ENCODE data around the gene IL1RAPL2.

IL1RAPL2 gene

DNA sequence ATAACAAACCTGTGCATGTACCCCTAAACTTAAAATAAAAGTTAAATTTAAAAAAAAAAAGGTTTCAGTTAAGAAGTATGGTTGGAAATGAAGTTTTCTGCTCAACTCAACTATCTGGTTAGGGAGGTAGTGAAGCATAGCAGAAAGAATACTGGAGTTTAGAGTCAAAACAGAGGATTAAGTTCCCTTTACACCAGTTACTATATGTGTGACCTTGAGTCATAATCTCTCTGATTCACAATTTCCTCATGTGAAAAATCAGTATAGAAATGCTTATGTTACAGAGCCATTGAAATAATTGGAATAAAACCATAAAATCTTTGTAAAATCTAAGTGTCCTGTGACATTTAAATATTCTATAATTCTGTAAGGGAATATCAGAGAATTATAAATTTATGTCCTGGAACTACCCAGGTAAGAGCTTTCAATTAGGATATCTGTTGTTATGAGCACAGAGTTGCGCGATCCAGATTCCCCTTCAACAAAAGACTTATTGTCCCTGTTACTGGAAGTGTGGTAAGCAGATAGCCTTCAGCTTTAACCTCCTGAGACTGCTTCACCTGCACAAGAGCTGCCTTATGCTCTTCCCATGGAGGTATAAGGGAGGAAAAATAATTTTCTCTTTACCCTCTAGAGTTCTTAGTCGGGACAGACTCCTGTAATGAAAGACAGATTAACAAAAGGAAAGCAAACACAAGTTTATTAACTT lies 1052.5 kb downstream of the IL1RAPL2 start:
- H3K9ac ChIP-seq (ENCODE audit: low read length) = no peak overlapping the region
- no peaks in the 10 kb centered on the region for H3K4me1 ChIP-seq (ENCODE audit: control insufficient read depth, insufficient read depth, low read length)
- H3K36me3 ChIP-seq (ENCODE audit: control insufficient read depth, insufficient read depth, low read length) = no peaks in the 10 kb centered on the region
- no peak overlapping the region for H3K4me3 ChIP-seq (ENCODE audit: low read length)
- no peaks in the 10 kb centered on the region for H3K27me3 ChIP-seq (ENCODE audit: control insufficient read depth, insufficient read depth, low read length)
- no peaks in the 10 kb centered on the region for H3K9me3 ChIP-seq (ENCODE audit: control insufficient read depth, low read length)

DNA sequence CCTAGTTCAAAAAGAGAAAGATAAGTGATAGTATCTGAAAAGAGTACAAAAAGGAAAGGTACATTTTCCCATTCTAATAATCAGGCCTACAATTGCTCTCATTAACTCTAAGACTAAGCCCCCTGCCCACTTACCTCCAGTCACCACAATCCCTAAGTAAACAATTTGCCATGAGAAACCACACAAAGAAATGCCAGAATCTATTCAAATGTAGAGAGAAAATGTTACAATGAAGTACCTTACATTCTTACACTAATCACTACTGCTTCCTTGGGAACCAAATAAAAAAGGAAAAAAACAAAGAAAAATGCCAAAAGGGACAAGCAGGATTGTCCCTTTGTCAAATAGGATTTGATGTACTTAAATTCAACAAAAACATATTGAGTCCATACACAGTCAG lies 1068.2 kb downstream of the IL1RAPL2 start:
- H3K9me3 ChIP-seq (ENCODE audit: control insufficient read depth, low read length) = no peaks in the 10 kb centered on the region
- H3K4me1 ChIP-seq (ENCODE audit: control insufficient read depth, insufficient read depth, low read length) = no peaks in the 10 kb centered on the region
- H3K9ac ChIP-seq (ENCODE audit: low read length) = no peak overlapping the region
- H3K4me3 ChIP-seq (ENCODE audit: low read length) = no peak overlapping the region
- no peaks in the 10 kb centered on the region for H3K27me3 ChIP-seq (ENCODE audit: control insufficient read depth, insufficient read depth, low read length)
- no peaks in the 10 kb centered on the region for H3K36me3 ChIP-seq (ENCODE audit: control insufficient read depth, insufficient read depth, low read length)

DNA sequence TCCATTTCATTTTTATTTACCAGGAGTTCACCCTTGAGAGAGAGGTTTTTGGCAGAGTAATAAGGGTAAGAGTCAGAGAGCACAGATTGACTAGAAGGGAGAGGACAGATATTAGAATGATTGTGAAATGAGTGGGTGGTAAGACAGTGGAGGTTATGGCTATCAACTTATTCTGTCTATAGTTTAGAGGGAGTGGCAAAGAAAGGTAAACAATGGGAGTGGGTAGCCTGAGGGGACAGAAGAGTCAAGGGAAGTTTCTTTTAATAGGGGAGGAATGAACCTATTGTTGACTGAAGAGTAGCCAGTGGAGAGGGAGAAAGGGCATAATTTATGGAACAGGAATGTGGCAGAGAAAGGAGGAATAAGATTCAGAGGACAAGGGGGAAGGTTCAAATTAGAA lies 1069.8 kb downstream of the IL1RAPL2 start:
- no peaks in the 10 kb centered on the region for H3K4me1 ChIP-seq (ENCODE audit: control insufficient read depth, insufficient read depth, low read length)
- H3K36me3 ChIP-seq (ENCODE audit: control insufficient read depth, insufficient read depth, low read length) = no peaks in the 10 kb centered on the region

DNA sequence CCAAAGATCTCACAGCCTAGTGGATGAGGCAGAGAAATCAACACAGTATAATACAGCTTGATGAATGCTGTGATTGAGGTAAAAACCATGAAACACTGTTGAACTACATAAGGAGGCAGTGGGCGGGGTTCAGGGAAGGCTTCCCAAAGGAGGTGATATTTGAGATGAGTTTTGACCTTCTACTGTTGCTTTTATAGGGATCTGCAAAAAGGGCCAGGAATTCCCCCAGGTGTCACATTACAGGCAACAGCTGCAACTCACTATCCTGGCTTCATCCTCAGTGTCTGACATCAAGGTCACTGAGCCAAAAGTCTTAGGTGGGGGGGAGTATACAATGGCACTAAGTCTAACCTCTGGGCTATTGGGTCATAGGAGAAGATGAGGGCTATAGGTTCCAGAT lies 1070.7 kb downstream of the IL1RAPL2 start:
- H3K9me3 ChIP-seq (ENCODE audit: control insufficient read depth, low read length) = no peaks in the 10 kb centered on the region
- no peak overlapping the region for H3K4me3 ChIP-seq (ENCODE audit: low read length)
- no peak overlapping the region for H3K9ac ChIP-seq (ENCODE audit: low read length)
- no peaks in the 10 kb centered on the region for H3K4me1 ChIP-seq (ENCODE audit: control insufficient read depth, insufficient read depth, low read length)
- no peaks in the 10 kb centered on the region for H3K27me3 ChIP-seq (ENCODE audit: control insufficient read depth, insufficient read depth, low read length)
- H3K36me3 ChIP-seq (ENCODE audit: control insufficient read depth, insufficient read depth, low read length) = no peaks in the 10 kb centered on the region

More for the DNA sequence above, 1069.8 kb downstream of the IL1RAPL2 start:
- no peak overlapping the region for H3K9ac ChIP-seq (ENCODE audit: low read length)
- no peaks in the 10 kb centered on the region for H3K27me3 ChIP-seq (ENCODE audit: control insufficient read depth, insufficient read depth, low read length)
- H3K9me3 ChIP-seq (ENCODE audit: control insufficient read depth, low read length) = no peaks in the 10 kb centered on the region
- H3K4me3 ChIP-seq (ENCODE audit: low read length) = no peak overlapping the region

DNA sequence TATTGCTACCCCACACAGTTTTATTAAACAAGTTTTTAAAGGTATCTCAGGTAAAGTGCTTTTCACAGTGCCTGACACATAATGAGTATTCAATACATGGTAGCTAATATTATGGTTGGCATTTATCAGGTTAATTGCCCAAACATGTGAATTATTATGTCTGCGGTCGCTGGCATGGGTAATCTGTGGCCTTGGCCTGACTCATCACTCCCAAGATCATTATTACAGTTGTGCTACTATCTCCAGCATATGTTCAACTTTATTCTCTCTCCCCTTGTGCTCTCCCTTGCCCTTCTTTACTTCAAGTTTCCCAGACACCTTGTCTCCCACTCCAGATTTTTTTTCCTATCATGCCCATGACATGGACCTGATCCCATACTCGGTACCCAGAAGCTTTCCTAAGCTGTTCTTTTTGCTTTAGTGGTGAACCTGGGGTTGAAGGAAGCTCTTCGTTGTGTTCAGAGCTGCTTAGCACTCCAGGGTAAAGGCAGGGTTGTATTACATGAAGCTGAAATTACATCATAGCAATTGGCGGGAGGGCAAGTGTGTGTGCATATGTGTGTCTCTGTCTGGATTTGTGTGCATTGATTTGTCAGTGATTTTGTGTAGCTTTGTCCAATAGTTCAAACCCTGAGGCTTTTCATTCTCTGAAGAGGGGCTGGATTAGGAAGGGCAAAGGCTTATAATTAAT lies 1079.8 kb downstream of the IL1RAPL2 start:
- no peaks in the 10 kb centered on the region for H3K9me3 ChIP-seq (ENCODE audit: control insufficient read depth, low read length)
- H3K36me3 ChIP-seq (ENCODE audit: control insufficient read depth, insufficient read depth, low read length) = no peaks in the 10 kb centered on the region
- H3K9ac ChIP-seq (ENCODE audit: low read length) = no peak overlapping the region
- H3K4me3 ChIP-seq (ENCODE audit: low read length) = no peak overlapping the region
- H3K27me3 ChIP-seq (ENCODE audit: control insufficient read depth, insufficient read depth, low read length) = no peaks in the 10 kb centered on the region
- no peaks in the 10 kb centered on the region for H3K4me1 ChIP-seq (ENCODE audit: control insufficient read depth, insufficient read depth, low read length)

DNA sequence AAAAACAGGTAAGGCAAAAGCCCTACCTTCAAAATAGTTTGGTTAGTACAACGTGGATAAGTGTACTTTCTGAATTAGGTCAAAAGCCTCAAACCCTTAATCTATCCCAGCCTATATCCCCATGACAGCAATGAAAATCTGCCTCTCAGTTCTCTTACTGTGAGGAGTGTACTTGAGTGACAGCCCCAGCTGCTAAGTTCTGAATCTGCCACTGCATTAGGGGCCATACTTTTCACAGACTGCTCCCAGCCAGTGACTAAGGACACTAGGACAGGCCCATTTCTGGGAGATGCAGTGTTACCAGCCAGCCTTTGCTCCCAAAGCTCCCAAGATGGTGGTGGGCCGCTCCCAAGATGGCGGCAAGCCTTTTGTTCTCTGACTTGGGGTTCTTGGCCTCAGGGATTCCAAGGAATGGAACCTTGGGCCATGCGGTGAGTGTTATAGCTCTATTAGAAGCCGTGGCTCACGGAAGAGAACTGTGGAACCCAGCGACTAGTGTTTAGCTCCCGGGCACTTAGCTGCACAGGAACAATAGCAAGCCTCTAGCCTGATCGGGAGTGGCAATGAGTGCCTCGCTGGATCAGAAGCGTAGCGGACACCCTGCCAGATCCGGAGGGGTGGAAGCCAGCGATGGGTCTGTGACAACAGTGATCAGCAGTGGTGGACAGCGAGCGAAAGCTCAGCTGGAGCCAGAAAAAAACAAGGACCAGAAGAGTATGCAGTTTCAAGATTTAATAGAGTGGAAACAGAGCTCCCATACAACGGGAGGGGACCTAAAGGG lies 1080.8 kb downstream of the IL1RAPL2 start:
- Histone ChIP-seq H3K27me3 (ENCODE audit: control insufficient read depth, insufficient read depth, low read length) (no peaks in the 10 kb centered on the region), H3K9me3 (ENCODE audit: control insufficient read depth, low read length) (no peaks in the 10 kb centered on the region), H3K4me3 (ENCODE audit: low read length) (no peak overlapping the region), H3K9ac (ENCODE audit: low read length) (no peak overlapping the region), H3K4me1 (ENCODE audit: control insufficient read depth, insufficient read depth, low read length) (no peaks in the 10 kb centered on the region), H3K36me3 (ENCODE audit: control insufficient read depth, insufficient read depth, low read length) (no peaks in the 10 kb centered on the region)

DNA sequence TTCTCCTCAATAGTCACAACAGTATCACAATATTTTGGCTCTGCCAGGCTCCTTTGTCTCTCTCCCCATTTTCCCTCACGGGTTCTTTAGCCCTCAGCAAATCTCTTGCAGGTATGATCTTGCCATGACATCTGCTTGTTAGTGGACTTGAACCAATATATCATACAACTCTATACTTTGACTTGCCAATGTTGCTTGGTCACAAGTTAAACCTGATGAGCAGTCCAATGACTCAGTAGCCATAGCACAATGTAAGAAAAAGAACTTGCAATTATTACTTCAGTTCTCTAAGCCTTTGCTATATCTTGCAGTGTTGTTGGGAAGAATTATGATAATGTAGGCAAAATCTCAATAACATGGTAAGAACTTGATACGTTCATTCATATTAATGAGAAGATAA lies 1081.8 kb downstream of the IL1RAPL2 start:
- Histone ChIP-seq H3K27me3 (ENCODE audit: control insufficient read depth, insufficient read depth, low read length) (no peaks in the 10 kb centered on the region), H3K9me3 (ENCODE audit: control insufficient read depth, low read length) (no peaks in the 10 kb centered on the region), H3K4me3 (ENCODE audit: low read length) (no peak overlapping the region), H3K9ac (ENCODE audit: low read length) (no peak overlapping the region), H3K36me3 (ENCODE audit: control insufficient read depth, insufficient read depth, low read length) (no peaks in the 10 kb centered on the region), H3K4me1 (ENCODE audit: control insufficient read depth, insufficient read depth, low read length) (no peaks in the 10 kb centered on the region)

DNA sequence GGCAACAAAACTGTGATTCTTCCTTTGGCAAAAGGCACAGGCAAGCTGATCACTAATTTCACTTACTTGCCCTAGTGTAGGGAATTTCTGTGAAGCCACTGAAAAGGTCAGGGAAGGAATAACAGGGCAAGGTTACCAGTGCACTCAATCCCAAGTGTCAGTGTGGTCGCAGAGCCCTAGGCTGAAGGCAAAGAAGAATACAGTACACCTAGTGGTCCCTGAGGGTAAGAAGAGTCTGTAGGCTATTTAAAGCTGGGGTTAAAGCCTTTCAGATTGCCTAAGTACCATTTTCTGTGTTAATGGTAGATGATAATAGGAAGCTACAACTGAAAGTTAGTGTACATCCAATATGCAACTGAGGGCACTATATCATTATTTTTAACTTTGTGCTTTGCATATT lies 1082.7 kb downstream of the IL1RAPL2 start:
- Histone ChIP-seq H3K9me3 (ENCODE audit: control insufficient read depth, low read length) (no peaks in the 10 kb centered on the region), H3K9ac (ENCODE audit: low read length) (no peak overlapping the region), H3K4me1 (ENCODE audit: control insufficient read depth, insufficient read depth, low read length) (no peaks in the 10 kb centered on the region), H3K36me3 (ENCODE audit: control insufficient read depth, insufficient read depth, low read length) (no peaks in the 10 kb centered on the region), H3K4me3 (ENCODE audit: low read length) (no peak overlapping the region), H3K27me3 (ENCODE audit: control insufficient read depth, insufficient read depth, low read length) (no peaks in the 10 kb centered on the region)

DNA sequence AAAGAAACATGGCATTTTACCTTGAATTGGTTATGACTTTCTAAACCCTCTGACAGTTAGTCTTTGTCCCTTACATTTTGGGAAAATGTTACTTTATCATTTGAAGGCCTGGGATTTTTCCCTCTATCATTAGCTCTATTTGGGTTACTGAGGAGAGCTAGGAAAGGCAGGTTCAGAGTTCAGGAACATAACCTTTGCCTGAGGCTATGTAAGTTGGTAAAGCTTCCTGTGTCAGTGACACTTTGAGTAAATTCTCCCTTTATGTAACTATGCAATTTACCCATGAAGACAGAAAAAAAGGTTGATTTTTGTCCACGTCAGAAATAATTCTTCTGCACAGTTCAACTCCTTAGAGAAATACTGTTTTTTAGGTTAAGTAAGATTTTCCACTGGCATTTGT lies 1084.6 kb downstream of the IL1RAPL2 start:
- H3K4me1 ChIP-seq (ENCODE audit: control insufficient read depth, insufficient read depth, low read length) = no peaks in the 10 kb centered on the region
- no peak overlapping the region for H3K9ac ChIP-seq (ENCODE audit: low read length)
- H3K9me3 ChIP-seq (ENCODE audit: control insufficient read depth, low read length) = no peaks in the 10 kb centered on the region
- no peaks in the 10 kb centered on the region for H3K36me3 ChIP-seq (ENCODE audit: control insufficient read depth, insufficient read depth, low read length)
- no peaks in the 10 kb centered on the region for H3K27me3 ChIP-seq (ENCODE audit: control insufficient read depth, insufficient read depth, low read length)
- no peak overlapping the region for H3K4me3 ChIP-seq (ENCODE audit: low read length)

DNA sequence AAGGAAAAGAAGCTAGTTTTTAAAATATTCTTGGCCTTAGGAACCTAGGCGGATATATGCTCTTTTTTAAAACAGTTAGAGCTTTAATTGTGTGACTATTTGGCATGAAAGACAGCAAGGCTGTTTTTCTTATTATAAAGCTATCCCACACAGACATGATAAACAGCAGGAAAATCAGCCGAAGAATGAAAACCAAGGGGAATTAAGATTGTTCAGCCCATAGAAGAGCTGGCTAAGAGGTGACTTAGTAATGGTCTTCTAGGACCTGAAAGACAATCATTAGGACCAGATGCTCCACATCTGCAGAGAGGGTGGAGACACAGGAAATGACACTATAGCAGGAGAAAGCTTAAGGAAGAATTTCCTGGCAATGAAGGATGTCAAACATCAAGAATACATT lies 1085.0 kb downstream of the IL1RAPL2 start:
- Histone ChIP-seq H3K9ac (ENCODE audit: low read length) (no peak overlapping the region), H3K36me3 (ENCODE audit: control insufficient read depth, insufficient read depth, low read length) (no peaks in the 10 kb centered on the region), H3K9me3 (ENCODE audit: control insufficient read depth, low read length) (no peaks in the 10 kb centered on the region), H3K27me3 (ENCODE audit: control insufficient read depth, insufficient read depth, low read length) (no peaks in the 10 kb centered on the region), H3K4me1 (ENCODE audit: control insufficient read depth, insufficient read depth, low read length) (no peaks in the 10 kb centered on the region), H3K4me3 (ENCODE audit: low read length) (no peak overlapping the region)

DNA sequence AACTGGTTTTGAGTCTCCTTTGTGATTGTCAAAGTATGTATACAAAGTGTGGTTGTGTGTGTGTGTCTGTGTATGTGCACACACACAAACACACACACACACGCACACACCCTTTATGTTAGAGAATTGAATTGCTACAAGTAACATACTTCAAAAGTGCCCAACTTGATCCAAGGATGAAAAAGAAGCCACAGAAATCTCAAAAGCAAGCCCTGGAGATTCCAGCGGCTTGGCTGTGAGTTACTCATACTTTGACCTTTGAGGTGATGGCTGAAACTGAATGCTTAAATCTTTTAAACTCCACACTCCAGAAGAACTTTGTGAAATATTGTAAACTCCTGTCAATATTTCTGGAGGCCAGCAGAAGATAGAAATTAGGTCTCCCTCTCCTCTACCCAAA lies 1087.9 kb downstream of the IL1RAPL2 start:
- Histone ChIP-seq H3K9me3 (ENCODE audit: control insufficient read depth, low read length) (no peaks in the 10 kb centered on the region), H3K4me3 (ENCODE audit: low read length) (no peak overlapping the region), H3K27me3 (ENCODE audit: control insufficient read depth, insufficient read depth, low read length) (no peaks in the 10 kb centered on the region), H3K36me3 (ENCODE audit: control insufficient read depth, insufficient read depth, low read length) (no peaks in the 10 kb centered on the region), H3K4me1 (ENCODE audit: control insufficient read depth, insufficient read depth, low read length) (no peaks in the 10 kb centered on the region), H3K9ac (ENCODE audit: low read length) (no peak overlapping the region)

DNA sequence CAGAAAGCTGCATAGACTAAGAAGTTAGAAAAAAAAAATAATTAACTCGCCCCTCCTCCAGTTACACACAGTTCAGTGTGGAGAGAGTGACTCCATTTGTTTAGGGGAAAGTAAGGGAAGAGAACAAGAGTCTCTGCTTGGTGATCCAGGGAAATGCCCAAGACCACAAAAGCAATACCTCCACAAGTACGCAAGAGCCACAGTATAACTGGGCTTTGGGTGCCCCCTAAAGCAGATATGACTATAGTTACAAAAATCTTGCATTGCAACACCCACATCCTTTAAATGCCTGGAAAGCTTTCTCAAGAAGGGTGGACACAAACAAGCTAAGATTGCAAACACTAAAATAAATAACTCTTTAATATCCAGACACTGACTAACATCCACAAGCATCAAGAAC lies 1092.1 kb downstream of the IL1RAPL2 start:
- Histone ChIP-seq H3K4me3 (ENCODE audit: low read length) (no peak overlapping the region), H3K9me3 (ENCODE audit: control insufficient read depth, low read length) (no peaks in the 10 kb centered on the region), H3K9ac (ENCODE audit: low read length) (no peak overlapping the region), H3K27me3 (ENCODE audit: control insufficient read depth, insufficient read depth, low read length) (no peaks in the 10 kb centered on the region), H3K36me3 (ENCODE audit: control insufficient read depth, insufficient read depth, low read length) (no peaks in the 10 kb centered on the region), H3K4me1 (ENCODE audit: control insufficient read depth, insufficient read depth, low read length) (no peaks in the 10 kb centered on the region)
